Brain pericyte (primary cell): ENCODE results near the gene TIMP4.
A peak's percentile ranks its signal among the peaks of the same experiment; 100 is the strongest.

Experiments used
- DNase-seq: peaks from one replicate; pipeline ENCODE4 v3.0.0-alpha.2; 2012; ENCODE audit warnings: low read depth, low spot score

Gene TIMP4

DNA sequence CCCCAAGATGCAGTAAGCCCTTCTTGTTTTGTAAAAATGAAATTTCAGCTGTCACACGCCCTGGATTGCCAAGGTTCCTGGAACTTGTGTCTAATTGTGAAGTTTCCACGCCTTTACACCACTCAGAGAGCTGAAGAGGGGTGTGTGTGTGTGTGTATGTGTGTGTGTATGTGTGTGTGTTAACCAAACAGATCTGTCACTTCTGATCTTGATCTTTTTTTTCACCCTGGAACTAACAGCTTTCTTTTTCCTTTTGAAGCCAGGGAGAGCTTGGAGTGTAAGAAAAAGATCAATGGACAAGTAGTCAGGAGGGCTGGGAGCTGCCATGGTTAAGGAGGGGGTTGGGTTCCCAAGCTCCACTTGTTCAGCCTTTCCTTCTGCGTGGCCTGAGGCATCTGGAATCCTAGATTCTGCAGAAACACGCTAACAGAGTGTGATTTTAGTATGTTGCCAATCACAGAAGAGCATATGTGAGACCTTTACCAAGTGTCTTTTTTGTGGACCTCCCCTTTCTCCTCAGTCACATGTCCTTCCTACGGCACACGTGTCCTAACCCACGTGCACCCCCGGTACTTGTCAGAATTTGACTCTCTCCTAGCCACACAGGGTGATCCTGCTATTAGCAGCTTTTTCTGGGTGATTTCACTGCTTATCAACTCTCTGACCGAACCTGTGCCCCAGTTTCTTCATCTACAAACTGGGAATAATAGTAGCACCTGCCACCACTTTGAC is 11.5 kb downstream of the TIMP4 start:
- DNase-seq: no peak

DNA sequence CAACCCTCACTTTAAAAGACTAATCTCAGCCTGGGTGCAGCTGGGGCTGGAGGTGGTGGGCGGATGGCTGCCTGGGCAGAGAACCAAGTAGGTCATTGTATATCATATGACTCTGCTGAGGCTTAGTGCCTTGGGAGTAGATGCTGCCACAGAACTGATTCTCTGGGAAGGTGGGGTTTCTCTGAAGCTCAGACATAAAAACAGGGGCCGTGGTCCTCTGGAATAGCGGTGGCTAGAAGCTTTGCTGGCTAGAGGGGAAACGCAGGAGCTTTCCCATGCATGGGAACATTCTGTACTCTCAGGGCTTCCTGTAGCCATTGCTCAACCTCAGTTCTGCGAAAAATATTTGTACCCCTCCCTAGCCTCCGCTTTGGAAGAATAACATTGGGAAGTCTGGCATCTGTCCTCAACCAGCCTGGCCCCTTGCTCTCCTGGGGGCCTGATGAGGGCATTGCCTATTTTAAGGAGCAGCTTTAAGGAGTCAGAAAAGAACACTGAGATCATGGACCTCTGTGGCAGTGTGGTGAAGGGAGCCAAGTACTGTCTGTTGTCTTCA is 14.7 kb downstream of the TIMP4 start:
- no peak for DNase-seq

DNA sequence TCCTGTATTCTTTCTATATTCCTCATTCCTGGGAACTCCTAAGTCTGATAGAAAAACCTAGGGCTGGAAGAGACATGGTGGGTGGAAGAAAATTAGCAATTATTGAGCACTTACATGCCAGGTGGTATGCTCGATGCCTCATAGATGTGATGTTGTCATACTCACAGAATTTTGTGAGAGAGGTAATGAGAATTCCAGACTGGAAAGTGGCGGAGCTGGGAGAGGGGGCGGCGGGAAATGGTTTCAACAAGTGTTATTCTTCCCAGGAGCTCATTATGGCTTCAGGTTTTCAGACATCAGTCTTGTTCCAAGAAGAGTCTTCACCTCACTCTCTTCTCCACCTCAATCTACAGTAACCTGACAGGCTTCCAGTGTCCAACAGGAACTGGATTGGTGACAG is 16.2 kb downstream of the TIMP4 start:
- no peak for DNase-seq

DNA sequence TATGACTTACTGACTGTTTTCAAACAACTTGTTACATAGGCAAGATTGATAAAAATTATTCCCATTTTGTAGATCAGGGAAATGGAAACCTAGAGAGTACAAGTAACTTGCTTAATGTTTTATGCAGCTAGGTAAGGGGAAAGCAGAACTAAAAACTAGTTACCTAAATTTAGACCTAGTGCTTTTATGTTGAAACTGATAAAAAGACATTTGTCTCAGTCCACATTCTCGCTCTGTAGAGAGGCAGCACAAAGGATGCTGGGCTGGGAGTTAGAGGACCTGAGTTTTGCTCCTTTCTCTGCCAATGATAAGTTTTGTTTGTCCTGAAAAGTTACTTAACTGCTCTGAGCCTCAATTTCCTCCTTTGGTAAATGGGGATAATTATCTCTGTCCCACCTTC is 17.4 kb downstream of the TIMP4 start:
- DNase-seq: no peak

DNA sequence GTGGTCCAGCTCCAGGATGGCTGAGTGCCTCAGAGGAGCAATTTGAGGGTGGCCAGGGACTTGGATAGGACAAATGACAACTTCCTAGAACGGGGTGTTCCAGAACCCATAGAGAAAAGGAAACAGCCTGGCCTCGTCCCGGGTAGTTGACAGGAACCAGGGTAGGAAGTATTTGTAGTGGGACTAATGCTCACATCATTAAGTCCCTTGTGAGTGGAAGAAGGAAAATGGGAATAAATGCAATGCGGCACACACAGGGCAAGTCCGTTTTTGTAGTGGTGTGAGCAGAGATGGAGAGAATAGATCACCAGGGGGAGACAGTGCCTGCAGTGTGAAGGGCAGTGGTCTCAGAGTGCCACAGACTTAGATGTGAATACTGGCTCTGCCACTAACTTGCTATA is 19.6 kb downstream of the TIMP4 start:
- DNase-seq: peak; percentile 57

DNA sequence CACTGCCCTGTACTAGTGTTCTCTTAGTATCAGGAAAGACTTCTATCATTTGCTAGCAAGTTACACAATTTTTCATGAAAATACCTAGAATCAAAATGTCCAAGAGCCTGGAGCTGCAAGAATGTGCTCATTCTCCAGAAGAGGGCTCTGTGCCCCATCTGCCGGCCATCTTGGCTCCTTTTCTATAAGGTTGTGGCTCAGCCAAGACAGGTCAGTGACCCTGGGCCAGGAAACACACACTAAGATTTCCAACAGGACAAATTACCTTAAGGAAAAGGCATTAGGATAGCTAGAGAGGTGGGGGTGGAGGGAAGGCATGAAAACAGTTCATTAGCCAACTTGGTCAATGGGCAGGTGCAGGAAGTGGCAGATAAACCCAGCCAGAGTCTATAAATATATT is 20.7 kb downstream of the TIMP4 start:
- no peak for DNase-seq

DNA sequence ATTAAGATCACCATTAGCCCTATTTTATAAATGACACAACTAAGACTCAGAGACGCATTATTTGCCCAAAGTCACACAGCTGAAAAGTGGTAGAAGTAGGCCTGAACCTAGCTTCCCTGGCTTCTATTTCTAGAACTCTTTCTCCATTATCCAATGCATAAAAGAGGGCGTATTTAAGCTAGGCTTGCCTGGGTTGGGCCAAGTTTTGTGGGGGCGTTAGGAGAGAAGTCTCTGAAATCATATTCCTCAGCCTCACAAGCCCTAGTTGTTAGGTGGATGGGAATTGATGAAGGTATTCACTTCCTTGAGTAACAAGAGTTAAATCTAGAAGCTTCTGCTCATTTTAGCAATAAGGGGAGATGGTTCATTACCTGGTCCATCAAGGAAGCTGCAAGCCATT is 22.3 kb downstream of the TIMP4 start:
- no peak for DNase-seq

DNA sequence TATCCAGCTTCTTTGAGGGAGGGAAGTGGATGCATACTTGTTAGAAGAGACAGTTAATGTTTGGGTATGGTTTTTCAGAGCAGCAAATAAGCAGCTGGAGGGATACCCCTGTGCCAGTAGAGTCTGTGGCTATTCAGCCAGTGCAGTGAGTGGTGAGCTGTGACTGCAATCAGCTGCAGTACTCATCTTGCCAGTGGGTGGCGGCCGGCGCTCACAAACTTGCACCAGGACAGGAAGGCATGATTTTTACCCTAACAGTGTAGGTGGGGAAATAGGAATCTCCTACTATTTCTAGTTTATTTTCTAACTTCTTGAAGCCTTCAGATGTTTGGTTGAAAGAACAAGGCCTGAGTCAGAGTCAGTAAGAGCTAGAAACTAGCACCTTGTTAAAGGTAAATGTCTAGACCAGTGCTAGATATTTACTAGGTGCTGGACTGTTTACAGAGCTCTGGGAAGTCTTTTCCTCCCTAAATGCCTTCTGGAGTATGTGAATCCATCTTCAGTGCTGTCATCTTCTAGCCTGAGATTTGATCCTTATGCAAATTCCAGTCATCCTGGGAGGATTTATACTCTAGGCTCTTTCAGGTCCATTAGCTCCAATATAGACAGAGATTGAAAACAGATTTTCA is 23.6 kb downstream of the TIMP4 start:
- no peak for DNase-seq

DNA sequence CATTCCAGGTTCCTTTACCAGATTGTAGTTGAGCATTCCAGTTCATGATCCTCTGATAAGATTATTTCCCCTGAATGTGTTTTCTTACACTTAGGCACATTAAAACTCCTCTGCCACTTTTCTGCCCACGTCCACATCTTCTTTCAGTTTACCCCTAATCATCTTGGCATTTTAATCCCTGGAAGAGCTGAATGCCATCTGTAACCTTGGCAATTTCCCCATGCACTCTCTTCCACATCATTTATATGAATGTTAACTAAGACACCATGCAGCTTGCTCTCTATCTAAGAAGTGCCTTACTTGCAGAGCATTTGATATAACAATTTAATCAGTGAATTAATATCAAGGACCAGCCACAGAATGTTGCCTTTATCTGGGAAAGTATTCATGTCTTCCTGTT is 25.8 kb downstream of the TIMP4 start:
- DNase-seq: no peak

DNA sequence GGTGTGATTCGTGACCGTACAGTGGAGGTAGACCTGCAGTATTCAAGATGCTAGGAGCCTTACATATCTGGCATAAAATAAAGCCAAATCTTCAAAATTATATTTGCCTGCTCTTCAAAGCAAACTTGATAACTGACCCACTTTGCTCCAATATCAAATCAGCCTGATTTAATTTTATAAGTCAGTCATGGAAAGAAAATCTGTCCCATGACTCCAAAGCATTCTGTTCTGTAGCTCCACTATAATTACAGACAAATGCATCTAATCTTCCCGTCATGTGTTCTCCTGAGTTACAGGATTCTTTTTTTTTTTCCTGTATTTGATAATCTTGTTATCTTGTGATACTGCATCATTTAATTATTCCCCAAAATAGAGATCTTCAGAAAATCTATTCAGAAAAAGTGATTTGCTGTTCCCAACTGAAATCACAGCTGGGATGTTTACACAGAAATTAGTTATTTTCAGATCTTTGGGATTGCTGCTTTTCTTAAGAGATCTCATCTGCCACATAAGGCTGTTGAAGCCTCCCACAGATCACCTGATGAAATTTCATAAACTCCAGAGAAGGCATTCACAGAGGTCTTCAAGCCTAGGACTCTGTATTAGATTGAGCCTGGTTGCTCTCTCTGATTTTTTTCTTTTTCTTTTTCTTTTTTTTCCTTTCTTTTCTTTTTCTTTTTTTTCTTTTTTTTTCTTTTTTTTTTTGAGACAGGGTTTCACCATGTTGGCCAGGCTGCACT is 27.2 kb downstream of the TIMP4 start:
- DNase-seq: no peak

DNA sequence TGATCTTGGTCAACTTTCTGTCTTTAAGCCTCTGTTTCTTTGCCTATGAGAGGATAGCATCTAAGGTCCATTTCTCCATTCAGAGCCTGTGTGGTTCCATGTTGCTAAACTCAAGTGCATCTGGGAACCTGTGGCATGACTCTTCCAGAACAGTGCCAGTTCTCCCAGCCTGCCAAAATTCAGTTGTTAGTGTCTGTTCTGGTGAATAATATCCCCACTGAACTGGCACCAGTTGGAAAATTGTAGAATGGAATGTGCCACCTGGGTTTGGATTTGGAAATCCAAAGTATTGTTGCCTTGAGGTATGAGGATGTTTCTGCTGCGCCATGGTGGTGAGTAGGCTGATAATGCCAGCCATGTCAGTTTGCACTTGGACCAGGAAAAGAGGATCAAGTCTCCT is 31.3 kb downstream of the TIMP4 start:
- no peak for DNase-seq

DNA sequence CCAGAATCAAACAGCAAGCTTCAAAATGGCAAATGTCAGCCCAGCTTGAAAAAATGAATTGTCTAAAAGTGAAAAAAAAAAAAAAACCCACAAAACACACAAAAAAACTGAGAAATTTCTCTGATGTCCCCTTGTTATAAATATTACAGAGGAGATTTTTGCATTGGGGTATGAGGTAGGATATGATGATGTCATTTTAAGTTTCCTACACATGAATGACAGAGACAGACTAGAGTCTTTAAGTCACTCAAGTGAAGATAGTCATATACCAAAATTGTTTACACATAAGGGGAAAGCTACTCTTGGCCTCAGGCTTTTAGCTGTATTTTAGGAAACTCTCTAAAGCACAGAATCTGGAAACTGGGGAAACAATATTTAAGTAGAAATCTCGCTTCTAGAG is 32.9 kb downstream of the TIMP4 start:
- no peak for DNase-seq

DNA sequence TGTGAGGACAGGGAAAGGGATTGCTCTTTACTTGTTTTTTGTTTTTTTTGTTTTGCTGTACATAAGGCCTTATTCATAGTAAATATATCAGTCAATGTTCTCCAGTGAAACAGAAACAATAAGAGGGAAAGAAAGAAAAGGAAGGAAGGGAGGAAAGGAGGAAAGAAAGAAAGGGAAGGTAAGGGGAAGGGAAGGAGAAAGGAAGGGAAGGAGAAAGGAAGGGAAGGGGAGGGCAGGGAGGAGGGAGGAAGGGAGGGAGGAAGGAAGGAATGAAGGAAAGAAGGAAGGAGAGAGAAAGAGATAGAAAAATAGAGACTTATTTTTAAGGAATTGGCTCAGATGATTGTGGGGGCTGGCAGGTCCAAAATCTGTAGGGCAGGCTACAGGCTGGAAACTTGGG is 37.2 kb downstream of the TIMP4 start:
- no peak for DNase-seq

DNA sequence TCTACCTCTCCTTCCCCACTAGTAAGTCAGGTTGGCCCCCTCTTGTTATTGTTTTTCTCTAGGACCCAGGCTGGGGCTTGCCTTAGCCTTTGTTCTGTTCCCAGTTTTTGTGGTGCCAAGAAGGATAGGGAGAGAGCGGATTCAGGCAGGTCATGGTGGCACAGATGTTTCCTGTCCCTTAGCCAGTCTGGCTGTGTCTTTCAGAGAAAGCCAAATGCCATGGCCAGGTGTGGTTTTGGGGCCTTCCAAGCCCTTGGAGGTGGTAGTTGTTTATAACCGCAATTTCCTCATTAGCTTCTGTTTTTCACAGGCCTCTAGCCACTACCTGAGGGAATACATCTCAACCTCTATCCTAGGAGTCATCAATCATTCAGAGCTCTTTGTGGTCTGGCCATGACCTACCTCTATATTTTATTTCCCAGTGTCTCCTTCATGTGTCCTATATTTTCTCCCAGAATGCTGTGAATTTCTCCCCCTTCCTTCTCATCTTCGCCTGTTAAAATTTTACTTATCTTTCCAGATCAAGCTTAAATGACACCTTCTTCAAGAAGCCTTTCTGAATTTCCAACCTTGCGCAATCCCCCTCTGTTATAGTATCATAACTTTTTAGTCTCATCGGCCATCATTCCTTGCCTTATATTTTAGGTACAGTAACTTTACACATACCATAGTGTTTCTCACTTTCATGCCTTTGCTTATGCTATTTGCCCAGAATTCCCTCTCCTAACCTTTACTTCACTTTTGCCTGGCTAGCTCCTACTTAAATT is 38.2 kb downstream of the TIMP4 start:
- DNase-seq: no peak

DNA sequence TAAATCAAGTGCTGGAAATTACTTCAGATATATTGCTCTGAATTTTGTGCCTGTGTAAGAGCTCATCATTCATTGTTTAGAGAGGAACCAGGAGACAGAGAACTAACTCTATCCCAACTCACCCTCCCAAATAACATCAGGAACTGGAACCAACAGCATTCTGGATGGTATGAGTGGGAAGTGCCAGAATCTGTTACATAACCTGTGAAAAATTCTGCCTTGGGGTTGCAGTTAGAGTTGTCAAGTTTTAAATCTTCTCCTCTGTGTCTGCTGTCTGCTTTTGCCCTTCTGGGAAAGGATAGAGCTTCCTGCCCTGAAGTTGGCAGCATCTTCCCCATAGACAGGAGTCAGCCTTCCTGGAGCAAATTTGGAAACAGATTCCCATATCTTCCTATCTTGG is 41.2 kb downstream of the TIMP4 start:
- no peak for DNase-seq

DNA sequence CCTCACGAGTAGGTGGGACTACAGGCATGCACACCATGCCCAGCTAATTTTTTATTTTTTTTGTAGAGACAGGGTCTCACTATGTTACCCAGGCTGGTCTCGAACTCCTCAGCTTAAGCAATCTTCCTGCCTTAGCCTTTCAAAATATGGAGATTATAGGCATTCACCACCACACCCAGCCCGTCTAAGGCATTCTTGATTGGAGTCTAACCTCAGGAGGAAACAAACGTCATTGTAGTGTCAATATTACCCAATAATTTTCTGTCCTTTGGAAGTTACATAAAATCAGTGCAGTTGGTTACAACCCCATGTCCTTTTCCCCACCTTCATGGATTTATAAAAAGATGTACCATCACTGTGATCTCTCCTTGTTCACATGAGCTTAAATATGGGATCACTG is 41.8 kb downstream of the TIMP4 start:
- DNase-seq: no peak

DNA sequence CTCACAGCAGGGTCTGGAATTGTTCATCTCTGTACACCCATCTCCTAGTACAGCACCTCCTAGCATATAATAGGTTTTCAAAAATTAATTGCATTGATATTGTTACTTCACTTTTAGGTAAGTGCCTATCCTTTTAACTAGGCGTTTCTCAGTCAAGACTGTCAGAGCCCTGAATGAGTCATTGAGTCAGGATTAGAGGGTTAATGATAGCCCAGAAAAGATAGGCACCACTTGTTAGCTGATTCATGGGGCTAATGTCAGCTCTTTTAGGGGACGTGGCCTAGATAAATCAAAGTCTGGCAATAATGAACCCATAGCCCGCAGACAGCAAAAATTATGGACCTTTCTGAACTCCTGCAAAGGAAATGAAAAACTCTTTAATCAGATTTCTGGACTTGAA is 42.9 kb downstream of the TIMP4 start:
- no peak for DNase-seq

DNA sequence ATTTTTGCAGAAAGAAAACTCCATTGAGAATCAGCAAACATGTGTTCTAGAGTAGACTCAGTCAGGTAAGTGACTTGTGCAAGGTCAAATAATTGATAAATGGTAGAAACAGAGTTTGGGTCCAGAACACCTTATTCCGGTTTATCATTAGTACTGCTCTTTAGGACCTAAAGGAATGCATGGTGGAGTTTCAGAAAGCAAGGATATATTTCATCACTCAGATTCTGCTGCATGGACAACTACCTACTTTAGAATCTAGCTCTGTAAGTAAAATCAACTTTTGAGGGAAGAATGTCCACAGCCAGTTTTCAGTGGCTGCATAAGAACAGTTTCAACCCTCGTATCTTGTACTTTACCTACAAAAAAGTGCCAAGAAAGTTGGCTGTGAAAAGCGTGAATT is 43.6 kb downstream of the TIMP4 start:
- DNase-seq: no peak

DNA sequence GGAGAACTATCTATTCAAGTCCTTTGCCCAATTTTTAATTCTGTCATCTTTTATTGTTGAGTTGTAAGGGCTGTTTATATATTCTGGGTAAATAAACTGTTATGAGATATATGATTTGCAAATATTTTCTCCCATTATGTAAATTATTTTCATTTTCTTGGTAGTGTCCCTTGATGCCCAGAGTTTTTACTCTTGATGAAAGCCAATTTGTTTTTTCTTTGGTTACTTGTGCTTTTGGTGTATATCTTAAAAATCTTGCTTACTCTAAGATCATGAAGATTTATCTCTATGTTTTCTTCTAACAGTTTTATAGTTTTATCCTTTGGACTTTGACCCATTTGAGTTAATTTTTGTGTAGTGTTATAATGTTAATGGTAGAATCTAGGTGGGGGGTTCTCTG is 44.5 kb downstream of the TIMP4 start:
- no peak for DNase-seq

DNA sequence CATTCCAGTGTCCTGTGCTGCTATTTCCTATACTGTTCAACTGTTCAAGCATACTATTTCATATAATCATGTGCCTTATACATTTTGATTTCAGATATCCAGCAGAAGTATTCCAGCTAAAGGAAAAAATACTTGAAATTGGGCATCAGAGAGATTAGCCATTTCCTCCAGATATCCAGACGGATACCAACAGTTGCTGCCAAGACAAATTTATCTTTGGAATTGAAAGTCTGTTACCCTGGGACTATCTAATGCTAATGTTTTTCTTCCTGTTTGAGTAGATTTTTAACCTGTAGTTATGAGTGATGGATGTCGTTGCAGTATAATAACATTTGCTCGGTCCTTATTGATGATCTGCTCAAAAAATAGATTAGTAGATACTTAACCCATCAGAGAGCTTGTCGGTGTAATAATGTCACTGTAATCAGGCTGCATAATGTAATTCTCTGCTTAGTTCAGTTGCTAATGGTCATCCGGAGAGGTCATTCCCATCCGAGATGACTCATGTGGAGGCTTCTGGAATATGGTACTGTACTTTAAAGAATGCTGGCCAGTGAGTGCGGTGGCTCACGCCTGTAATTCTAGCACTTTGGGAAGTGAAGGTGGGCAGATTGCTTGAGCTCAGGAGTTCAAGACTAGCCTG is 51.5 kb downstream of the TIMP4 start:
- no peak for DNase-seq
